K562 (cell line): ENCODE results near the gene CDH6. TPM values are rescaled to one million over a fixed set of nuclear protein-coding genes. Genes with fewer than 3 reads are reported as not detected.
"Not testable (repeated sequence)": the region's sequence is repeated elsewhere in the genome, so short reads cannot be mapped to it uniquely, and the experiment has no call there.

Experiments
- ATAC-seq: fragments of 200-7000 bp; cut with Tn5 transposase; 3 replicates; pipeline ENCODE4 v1.9.1; 2020; ENCODE audit warnings: moderate library complexity
- BruUV-seq: library from RNA; stranded (reverse); fragments of 400-500 nt; replicated peaks from 2 replicates; lab custom pipeline; 2021; lab: Mats Ljungman, UMichigan
- CTCF ChIA-PET: fragments of 300-600 bp; formaldehyde crosslinking; extraction: SDS; loops from one replicate; lab custom pipeline; 2021; ENCODE audit warnings: low intra/inter-chr PET ratio; lab: Yijun Ruan, JAX
- POLR2A ChIA-PET: fragments of 300-600, 350-650 bp; sonication (Branson Sonifier 250); formaldehyde crosslinking; extraction: SDS; loops from one replicate; lab custom pipeline; 2021; ENCODE audit warnings: antibody characterized with exemption, inconsistent platforms; lab: Yijun Ruan, JAX
- DNase-seq, 4 experiments: peaks; one replicate each; pipeline versions ENCODE4 v3.0.0 to v3.0.0-alpha.2; 2011 to 2018; ENCODE audit warnings: low spot score in 3 of 4, mixed read lengths in 3 of 4; ENCODE audit errors: extremely low read depth in 1 of 4
- FAIRE-seq: peaks from 2 replicates; lab custom pipeline; 2011; peaks lifted over from hg19 to GRCh38; lab: Jason Lieb, UNC
- H2AFZ ChIP-seq: 2 replicates; pipeline ENCODE4 v1.6.0; 2011; ENCODE audit warnings: low read depth, low read length, control low read depth, inconsistent platforms
- H3K27ac ChIP-seq: fragments of 200-600 bp; 3 replicates; pipeline ENCODE4 v1.8.0; 2011; ENCODE audit warnings: low read depth, mild to moderate bottlenecking, control low read depth, inconsistent platforms, low read length, moderate library complexity, mixed read lengths; ENCODE audit errors: extremely low read depth
- H3K27me3 ChIP-seq, 2 experiments: fragments of 300-600 bp in 1 of 2; 2 replicates in 1 of 2; 3 replicates in 1 of 2; pipeline versions ENCODE4 v1.6.0 to v1.8.0; 2011; ENCODE audit warnings: inconsistent platforms in 2 of 2, low read length in 2 of 2, mild to moderate bottlenecking in 1 of 2, mixed read lengths in 1 of 2, moderate library complexity in 1 of 2; ENCODE audit not compliant: control insufficient read depth in 2 of 2, insufficient read depth in 2 of 2
- H3K36me3 ChIP-seq: fragments of 300-600 bp; 3 replicates; pipeline ENCODE4 v1.8.0; 2011; ENCODE audit warnings: mild to moderate bottlenecking, low read length, inconsistent platforms; ENCODE audit not compliant: control insufficient read depth, insufficient read depth
- H3K4me1 ChIP-seq, 2 experiments: fragments of 200-600 bp in 1 of 2; replicated peaks in 1 of 2; 2 replicates in 1 of 2; 3 replicates in 1 of 2; pipeline versions ENCODE4 v1.5.1 to v1.8.0; 2011; ENCODE audit warnings: inconsistent platforms in 2 of 2, low read length in 2 of 2, mild to moderate bottlenecking in 1 of 2, mixed read lengths in 1 of 2, moderate library complexity in 1 of 2; ENCODE audit not compliant: control insufficient read depth in 2 of 2, insufficient read depth in 2 of 2
- H3K4me2 ChIP-seq: 2 replicates; pipeline ENCODE4 v1.6.1; 2011; ENCODE audit warnings: low read length, control low read depth, inconsistent platforms, mixed read lengths; ENCODE audit not compliant: insufficient read depth
- H3K4me3 ChIP-seq: fragments of 200-600 bp; sonication (generic), shearing (Covaris generic); 2 replicates; pipeline ENCODE4 v1.5.1; 2016; ENCODE audit warnings: control low read depth, inconsistent platforms
- H3K79me2 ChIP-seq: fragments of 200-600 bp; 3 replicates; pipeline ENCODE4 v1.8.0; 2011; ENCODE audit warnings: low read length, inconsistent platforms; ENCODE audit not compliant: control insufficient read depth, insufficient read depth
- H3K9ac ChIP-seq, 2 experiments: 2 replicates each; pipeline versions ENCODE4 v1.6.0 to v1.6.1; 2011; ENCODE audit warnings: low read depth in 2 of 2, low read length in 2 of 2, control low read depth in 1 of 2, inconsistent platforms in 1 of 2, mild to moderate bottlenecking in 1 of 2, mixed read lengths in 1 of 2; ENCODE audit not compliant: insufficient read depth in 1 of 2
- H3K9me1 ChIP-seq: one replicate; pipeline ENCODE4 v1.6.0; 2011; ENCODE audit warnings: inconsistent platforms, mild to moderate bottlenecking, low read length, moderate library complexity; ENCODE audit not compliant: control insufficient read depth, insufficient read depth
- H3K9me3 ChIP-seq: replicated peaks from 2 replicates; pipeline ENCODE4 v1.5.1; 2011; ENCODE audit warnings: low read depth, low read length, inconsistent platforms; ENCODE audit not compliant: control insufficient read depth, insufficient read depth
- H4K20me1 ChIP-seq: replicated peaks from 2 replicates; pipeline ENCODE4 v1.6.1; 2011; ENCODE audit warnings: low read length, inconsistent platforms, mixed read lengths; ENCODE audit not compliant: control insufficient read depth, insufficient read depth
- BACH1 ChIP-seq: fragments of 200-800 bp; sonication (Bioruptor generic); IDR thresholded peaks from 2 replicates; pipeline ENCODE4 v1.6.1; 2016; ENCODE audit warnings: missing genetic modification characterization, missing compliant biosample characterization
- DMBX1 ChIP-seq: fragments of 250-450 bp; sonication (Bioruptor Pico); IDR thresholded peaks from 2 replicates; pipeline ENCODE4 v1.8.0; 2022; ENCODE audit warnings: inconsistent platforms, mild to moderate bottlenecking, moderate library complexity, borderline replicate concordance
- GTF2E2 ChIP-seq: fragments of 200-800 bp; sonication (Bioruptor generic); IDR thresholded peaks from 2 replicates; pipeline ENCODE4 v1.6.1; 2016; ENCODE audit warnings: missing genetic modification characterization, missing compliant biosample characterization
- ILK ChIP-seq: fragments of 450-650 bp; IDR thresholded peaks from 2 replicates; pipeline ENCODE4 v1.6.1; 2016; ENCODE audit warnings: missing genetic modification characterization, low read depth, mild to moderate bottlenecking, missing compliant biosample characterization, moderate library complexity, borderline replicate concordance
- NR2C1 ChIP-seq, 2 experiments: fragments of 450-650 bp; IDR thresholded peaks; 2 replicates each; pipeline ENCODE4 v1.6.1; 2017; ENCODE audit warnings: mild to moderate bottlenecking in 2 of 2, antibody characterized with exemption in 1 of 2, inconsistent platforms in 1 of 2, missing compliant biosample characterization in 1 of 2, missing genetic modification characterization in 1 of 2
- NR4A1 ChIP-seq, 2 experiments: fragments of 250-450 bp in 1 of 2; fragments of 450-650 bp in 1 of 2; sonication (Bioruptor Pico) in 1 of 2; IDR thresholded peaks; 2 replicates each; pipeline versions ENCODE4 v1.4.0 to v1.6.1; 2016 to 2020; ENCODE audit warnings: mild to moderate bottlenecking in 2 of 2, missing compliant biosample characterization in 1 of 2, missing genetic modification characterization in 1 of 2, moderate library complexity in 1 of 2
- PTTG1 ChIP-seq: fragments of 450-650 bp; IDR thresholded peaks from 2 replicates; pipeline ENCODE4 v1.6.1; 2016; ENCODE audit warnings: low read depth, mild to moderate bottlenecking, missing genetic modification characterization, missing compliant biosample characterization
- ZKSCAN8 ChIP-seq: fragments of 200-800 bp; sonication (Bioruptor generic); IDR thresholded peaks from 2 replicates; pipeline ENCODE4 v1.6.1; 2016; ENCODE audit warnings: missing genetic modification characterization, missing compliant biosample characterization
- ZNF140 ChIP-seq: fragments of 250-450 bp; sonication (Bioruptor Pico); IDR thresholded peaks from 2 replicates; pipeline ENCODE4 v1.8.0; 2021; ENCODE audit warnings: moderate library complexity, mild to moderate bottlenecking, inconsistent platforms
- ZNF175 ChIP-seq: fragments of 200-800 bp; sonication (Bioruptor generic); IDR thresholded peaks from 2 replicates; pipeline ENCODE4 v1.6.1; 2016; ENCODE audit warnings: low read depth, mild to moderate bottlenecking, missing genetic modification characterization, missing compliant biosample characterization
- ZNF584 ChIP-seq: fragments of 200-800 bp; sonication (Bioruptor generic); IDR thresholded peaks from 2 replicates; pipeline ENCODE4 v1.6.1; 2016; ENCODE audit warnings: low read depth, mild to moderate bottlenecking, missing genetic modification characterization, missing compliant biosample characterization
- ZNF589 ChIP-seq: fragments of 200-800 bp; sonication (Bioruptor generic); IDR thresholded peaks from 2 replicates; pipeline ENCODE4 v1.6.1; 2016; ENCODE audit warnings: low read depth, missing genetic modification characterization, missing compliant biosample characterization
- WGBS: fragments of 100-300 bp; shearing (Covaris generic); methylation state at CpG from one replicate; pipeline ENCODE4 v1.1.6; 2016; ENCODE audit warnings: low coverage, mixed read lengths; ENCODE audit not compliant: insufficient coverage; ENCODE audit errors: missing lambda C conversion rate; 5-methylcytosine and 5-hydroxymethylcytosine counted together
- in situ Hi-C: fragments of 300-500 bp; cut with MboI; formaldehyde crosslinking; loops from 4 replicates; pipeline ENCODE4 v1.15.0; 2018; ENCODE audit warnings: inconsistent platforms, mixed read lengths
- intact Hi-C: fragments of 100-400 bp; cut with micrococcal nuclease; formaldehyde crosslinking; loops from 2 replicates; pipeline ENCODE4 v1.14.2; 2022
- polyA plus RNA-seq, 8 experiments: library from polyadenylated mRNA; depleted of rRNA in 4 of 8; stranded (reverse) in 5 of 8; unstranded in 3 of 8; fragments of >200 nt; fragmentation: Nextera tagmentation in 2 of 8; fragmentation: Illumina TruSeq in 1 of 8; extraction: Ambion mirVana in 2 of 8; extraction: Trizol in 1 of 8; gene quantifications; 2 replicates each; pipeline versions ENCODE4 v1.2.1 to v1.2.3, GENCODE V29; 2011 to 2014; ENCODE audit warnings: inconsistent platforms in 1 of 8, missing spikeins in 1 of 8
- total RNA-seq, 7 experiments: library from RNA; depleted of rRNA in 6 of 7; stranded (reverse); fragments of >200 nt in 6 of 7; fragmentation: Illumina TruSeq in 2 of 7; extraction: Trizol in 2 of 7; gene quantifications; 2 replicates each; pipeline versions ENCODE4 v1.2.1 to v1.2.3, GENCODE V29; 2011 to 2021; ENCODE audit warnings: low replicate concordance in 1 of 7
- TF ChIP-seq, protein P1 (sequence below), 2 experiments: fragments of 200-800 bp in 1 of 2; sonication (Bioruptor generic) in 1 of 2; sonication (generic) in 1 of 2; formaldehyde crosslinking in 1 of 2; IDR thresholded peaks in 1 of 2; conservative IDR thresholded peaks in 1 of 2; 2 replicates each; pipeline versions ENCODE4 v1.5.0 to v1.6.1; 2016 to 2020; ENCODE audit warnings: missing compliant biosample characterization in 1 of 2, missing genetic modification characterization in 1 of 2, missing genetic modification reagents in 1 of 2
- TF ChIP-seq, protein P2 (sequence below): fragments of 200-800 bp; sonication (Bioruptor generic); IDR thresholded peaks from 2 replicates; pipeline ENCODE4 v1.6.1; 2017; ENCODE audit warnings: missing genetic modification characterization, missing compliant biosample characterization
- TF ChIP-seq, protein P3 (sequence below), 2 experiments: fragments of 250-450 bp in 1 of 2; fragments of 450-650 bp in 1 of 2; sonication (Bioruptor Pico) in 1 of 2; IDR thresholded peaks; 2 replicates each; pipeline versions ENCODE4 v1.6.1 to v1.8.0; 2016 to 2021; ENCODE audit warnings: mild to moderate bottlenecking in 2 of 2, moderate library complexity in 2 of 2, missing compliant biosample characterization in 1 of 2, missing genetic modification characterization in 1 of 2

Gene CDH6
- total and polyA plus RNA-seq, 9 of the 15 experiments (the other 6 are each of a cell fraction or from before 2014, with no cell fraction given): not detected

DNA sequence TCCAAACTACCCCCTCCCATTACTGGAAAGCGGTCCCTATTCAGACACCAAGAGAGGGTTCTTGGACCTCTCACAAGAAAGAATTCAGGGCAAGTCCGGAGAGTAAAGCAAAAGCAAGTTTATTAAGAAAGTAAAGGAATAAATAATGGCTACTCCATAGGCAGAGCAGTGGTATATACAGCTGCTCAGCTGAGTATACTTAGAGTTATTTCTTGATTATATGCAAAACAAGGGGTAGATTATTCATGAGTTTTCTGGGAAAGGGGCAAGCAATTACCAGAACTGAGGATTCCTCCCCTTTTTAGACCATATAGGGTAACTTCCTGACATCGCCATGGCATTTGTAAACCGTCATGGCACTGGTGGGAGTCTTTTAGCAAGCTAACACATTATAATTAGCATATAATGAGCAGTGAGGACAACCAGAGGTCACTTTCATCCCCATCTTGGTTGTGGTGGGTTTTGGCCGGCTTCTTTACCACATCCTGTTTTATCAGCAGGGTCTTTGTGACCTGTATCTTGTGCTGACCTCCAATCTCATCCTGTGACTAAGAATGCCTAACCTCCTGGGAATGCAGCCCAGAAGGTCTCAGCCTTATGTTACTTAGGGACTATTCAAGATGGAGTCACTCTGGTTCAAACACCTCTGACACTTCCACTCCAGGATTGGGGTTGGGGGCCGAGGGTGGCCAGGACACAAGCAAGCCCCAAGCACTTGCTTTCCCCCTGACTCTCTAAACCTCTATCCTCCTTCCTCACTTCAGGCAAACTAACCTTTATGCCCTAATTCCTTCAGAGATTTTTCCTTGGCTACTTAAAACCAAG is 168.4 kb downstream of the CDH6 start:
- H3K4me3 ChIP-seq; DNase-seq; H2AFZ ChIP-seq; H3K9ac ChIP-seq; H3K4me1 ChIP-seq; in situ Hi-C loops; H3K27me3 ChIP-seq; H3K27ac ChIP-seq; H3K79me2 ChIP-seq; BruUV-seq; ATAC-seq; H3K36me3 ChIP-seq; H3K9me1 ChIP-seq; H3K9me3 ChIP-seq; intact Hi-C loops; H4K20me1 ChIP-seq; POLR2A ChIA-PET; FAIRE-seq; H3K4me2 ChIP-seq; CTCF ChIA-PET; TF ChIP-seq NR2C1 (IDR thresholded peaks at IDR 0.05); NR4A1 (CRISPR knock-in tag; IDR thresholded peaks at IDR 0.05): not testable (repeated sequence)
- 2% methylated on average over 6 of the region's 6 CpGs for WGBS
- TF ChIP-seq, protein P1, sequence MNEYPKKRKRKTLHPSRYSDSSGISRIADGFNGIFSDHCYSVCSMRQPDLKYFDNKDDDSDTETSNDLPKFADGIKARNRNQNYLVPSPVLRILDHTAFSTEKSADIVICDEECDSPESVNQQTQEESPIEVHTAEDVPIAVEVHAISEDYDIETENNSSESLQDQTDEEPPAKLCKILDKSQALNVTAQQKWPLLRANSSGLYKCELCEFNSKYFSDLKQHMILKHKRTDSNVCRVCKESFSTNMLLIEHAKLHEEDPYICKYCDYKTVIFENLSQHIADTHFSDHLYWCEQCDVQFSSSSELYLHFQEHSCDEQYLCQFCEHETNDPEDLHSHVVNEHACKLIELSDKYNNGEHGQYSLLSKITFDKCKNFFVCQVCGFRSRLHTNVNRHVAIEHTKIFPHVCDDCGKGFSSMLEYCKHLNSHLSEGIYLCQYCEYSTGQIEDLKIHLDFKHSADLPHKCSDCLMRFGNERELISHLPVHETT (CRISPR knock-in tag; conservative IDR thresholded peaks at IDR 0.05 in 1 of 2, IDR thresholded peaks at IDR 0.05 in 1 of 2): peak in 1 of 2 experiments; percentile 74; a peak in 2 of 4 replicates
- peak; percentile 95; the same call in 1 of the 2 replicates for TF ChIP-seq DMBX1 (CRISPR knock-in tag)
- TF ChIP-seq, protein P2, sequence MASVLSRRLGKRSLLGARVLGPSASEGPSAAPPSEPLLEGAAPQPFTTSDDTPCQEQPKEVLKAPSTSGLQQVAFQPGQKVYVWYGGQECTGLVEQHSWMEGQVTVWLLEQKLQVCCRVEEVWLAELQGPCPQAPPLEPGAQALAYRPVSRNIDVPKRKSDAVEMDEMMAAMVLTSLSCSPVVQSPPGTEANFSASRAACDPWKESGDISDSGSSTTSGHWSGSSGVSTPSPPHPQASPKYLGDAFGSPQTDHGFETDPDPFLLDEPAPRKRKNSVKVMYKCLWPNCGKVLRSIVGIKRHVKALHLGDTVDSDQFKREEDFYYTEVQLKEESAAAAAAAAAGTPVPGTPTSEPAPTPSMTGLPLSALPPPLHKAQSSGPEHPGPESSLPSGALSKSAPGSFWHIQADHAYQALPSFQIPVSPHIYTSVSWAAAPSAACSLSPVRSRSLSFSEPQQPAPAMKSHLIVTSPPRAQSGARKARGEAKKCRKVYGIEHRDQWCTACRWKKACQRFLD: peak; percentile 93; the same call in 1 of the 2 replicates
- peak; percentile 70 for TF ChIP-seq NR2C1 (tag; IDR thresholded peaks at IDR 0.05)
- peak; percentile 98 for TF ChIP-seq ZNF584 (CRISPR knock-in tag)
- TF ChIP-seq ZKSCAN8 (CRISPR knock-in tag): 0 out of 2 replicates have a peak, but pooled peaks have one; percentile 20
- peak; percentile 24; the same call in 1 of the 2 replicates for TF ChIP-seq BACH1
- TF ChIP-seq ILK (tag): peak; percentile 36; the same call in 1 of the 2 replicates
- TF ChIP-seq ZNF175 (CRISPR knock-in tag): peak; percentile 99
- peak; percentile 99 for TF ChIP-seq ZNF589
- TF ChIP-seq, protein P3, sequence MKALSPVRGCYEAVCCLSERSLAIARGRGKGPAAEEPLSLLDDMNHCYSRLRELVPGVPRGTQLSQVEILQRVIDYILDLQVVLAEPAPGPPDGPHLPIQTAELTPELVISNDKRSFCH (CRISPR knock-in tag; IDR thresholded peaks at IDR 0.05): not testable (repeated sequence)
- TF ChIP-seq, protein P3 (tag; IDR thresholded peaks at IDR 0.05): peak; percentile 87
- TF ChIP-seq PTTG1: 0 out of 2 replicates have a peak, but pooled peaks have one; percentile 39
- TF ChIP-seq ZNF140 (CRISPR knock-in tag): peak; percentile 78; the same call in 1 of the 2 replicates
- TF ChIP-seq GTF2E2 (tag): peak; percentile 41; the same call in 1 of the 2 replicates
- 0 out of 2 replicates have a peak, but pooled peaks have one; percentile 35 for TF ChIP-seq NR4A1 (tag; IDR thresholded peaks at IDR 0.05)
